Measurements from ENCODE around the gene VSTM4.

GRCh38 chr10:49023071-49023470 is 92.3 kb downstream of the VSTM4 start:
- TF ChIP-seq EZH2phosphoT487 (IDR thresholded peaks at IDR 0.05; ENCODE audit: low read depth, severe bottlenecking, unreplicated experiment) (no peak), EZH2 (IDR thresholded peaks at IDR 0.05; ENCODE audit: borderline replicate concordance) (no peak)

All from hepatocyte (in vitro differentiated cells).